Adrenal gland (tissue), 12 donors: ENCODE measurements around the gene NIPA2. TPM values are rescaled to one million over a fixed set of nuclear protein-coding genes. Genes with fewer than 3 reads are reported as not detected.

Experiments
- DNase-seq, 7 donors: peaks; one replicate each; pipeline ENCODE4 v3.0.0-alpha.2; 2019 to 2020
- H3K27ac ChIP-seq, 5 donors: fragments of 200-600 bp; sonication (generic) in 4 of 5; 1 replicate in 3 of 5; 2 replicates in 2 of 5; pipeline versions ENCODE4 v1.5.1 to v1.8.0; 2016 to 2020; ENCODE audit warnings: mild to moderate bottlenecking in 1 of 5
- H3K27me3 ChIP-seq: fragments of 200-600 bp; 2 replicates; pipeline ENCODE4 v1.8.0; 2021
- H3K36me3 ChIP-seq, 2 donors: fragments of 200-600 bp; replicated peaks in 1 of 2; 1 replicate in 1 of 2; 2 replicates in 1 of 2; pipeline versions ENCODE4 v1.5.1 to v1.8.0; 2018 to 2022
- H3K4me1 ChIP-seq, 2 donors: fragments of 200-600 bp; replicated peaks in 1 of 2; 1 replicate in 1 of 2; 2 replicates in 1 of 2; pipeline versions ENCODE4 v1.5.1 to v1.8.0; 2018 to 2021
- H3K4me3 ChIP-seq, 4 donors: fragments of 200-600 bp; sonication (generic) in 3 of 4; one replicate each; pipeline ENCODE4 v1.5.1; 2016 to 2018
- H3K9me3 ChIP-seq, 3 donors: fragments of 200-600 bp; sonication (generic) in 1 of 3; replicated peaks in 1 of 3; 1 replicate in 2 of 3; 2 replicates in 1 of 3; pipeline versions ENCODE4 v1.5.1 to v1.8.0; 2016 to 2021
- POLR2A ChIP-seq, 2 donors: fragments of 450-650 bp; IDR thresholded peaks; one replicate each; pipeline ENCODE4 v1.6.1; 2017; ENCODE audit warnings: antibody characterized with exemption in 2 of 2, mild to moderate bottlenecking in 2 of 2, moderate library complexity in 1 of 2
- WGBS, 4 donors: extraction: QIAGEN DNeasy Blood & Tissue Kit in 2 of 4; methylation state at CpG; one replicate each; pipeline versions ENCODE4 v1.1.5 to v1.1.7; 2013 to 2017; 5-methylcytosine and 5-hydroxymethylcytosine counted together
- intact Hi-C, 2 donors: fragments of 100-400 bp; cut with DNase I; formaldehyde crosslinking; loops; one replicate each; pipeline versions ENCODE4 v1.14.1 to v1.15.0; 2022 to 2023
- polyA plus RNA-seq, 3 donors: library from polyadenylated mRNA; stranded (reverse); fragments of 200-250 nt in 2 of 3; fragments of 350-450 nt in 1 of 3; fragmentation: Illumina TruSeq in 1 of 3; extraction: RNeasy Lipid Tissue Mini Kit (QIAGEN cat#74804) in 1 of 3; gene quantifications; one replicate each; pipeline ENCODE4 v1.2.3, GENCODE V29; 2013 to 2014
- total RNA-seq, 9 donors: library from RNA; depleted of rRNA in 4 of 9; stranded (reverse); fragments of >200 nt in 4 of 9; fragments of 120-200 nt in 1 of 9; fragmentation: NEBNext Ultra II Directional in 1 of 9; extraction: Animal tissue kit (Norgen Biotek cat#: 25700) in 1 of 9; gene quantifications; one replicate each; pipeline versions ENCODE4 v1.1.0 to v1.2.4, GENCODE V29; 2013 to 2023
- TF ChIP-seq, protein P1 (sequence below), 6 experiments: fragments of 450-650 bp in 4 of 6; fragments of 200-600 bp in 2 of 6; sonication (generic) in 1 of 6; IDR thresholded peaks; 1 replicate in 5 of 6; 2 replicates in 1 of 6; pipeline versions ENCODE4 v1.5.1 to v1.8.0; 2016 to 2021; ENCODE audit warnings: antibody characterized with exemption in 6 of 6, mild to moderate bottlenecking in 2 of 6, moderate library complexity in 1 of 6
- donor health status: healthy with polysubstance abuse.
- donor health status: Bipolar disorder and iron deficiency.
- donor health status: DM: yes; HTN: yes; CAD: no.
- donor health status: DM: no; HTN: no; CAD: no.
- donor health status: DM: no; HTN: no; CAD: no.
- donor health status: DM: yes; HTN: yes; CAD: no.

NIPA2 gene
- total and polyA plus RNA-seq, 12 donors = 10.5 to 77.4 (median 60.2) TPM

DNA sequence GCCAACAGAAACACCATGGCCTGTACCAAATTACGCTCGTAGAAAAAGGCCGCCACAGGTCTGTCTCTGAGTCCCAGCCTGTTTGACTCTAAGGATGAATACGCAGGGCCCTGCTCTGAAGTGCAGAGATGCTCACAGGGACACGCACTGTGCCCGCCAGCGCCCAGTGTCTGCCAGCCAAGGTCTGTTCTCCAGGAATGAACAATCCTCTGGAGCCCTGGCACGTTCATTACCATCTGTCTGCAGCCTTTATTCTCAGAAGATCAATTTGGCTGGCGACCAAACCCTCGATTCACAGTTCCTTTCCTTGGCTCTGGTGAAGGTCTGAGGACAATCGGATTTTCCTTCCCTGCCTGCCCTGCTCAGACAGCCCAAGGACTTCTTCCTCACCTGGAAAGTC is 66.3 kb downstream of the NIPA2 start:
- H3K9me3 ChIP-seq = no peaks in the 10 kb centered on the region
- H3K27me3 ChIP-seq = no peaks in the 10 kb centered on the region
- WGBS, 4 donors = 64 to 81% (median 71%) methylated on average over 6 to 11 of the region's 11 CpGs
- TF ChIP-seq, protein P1, sequence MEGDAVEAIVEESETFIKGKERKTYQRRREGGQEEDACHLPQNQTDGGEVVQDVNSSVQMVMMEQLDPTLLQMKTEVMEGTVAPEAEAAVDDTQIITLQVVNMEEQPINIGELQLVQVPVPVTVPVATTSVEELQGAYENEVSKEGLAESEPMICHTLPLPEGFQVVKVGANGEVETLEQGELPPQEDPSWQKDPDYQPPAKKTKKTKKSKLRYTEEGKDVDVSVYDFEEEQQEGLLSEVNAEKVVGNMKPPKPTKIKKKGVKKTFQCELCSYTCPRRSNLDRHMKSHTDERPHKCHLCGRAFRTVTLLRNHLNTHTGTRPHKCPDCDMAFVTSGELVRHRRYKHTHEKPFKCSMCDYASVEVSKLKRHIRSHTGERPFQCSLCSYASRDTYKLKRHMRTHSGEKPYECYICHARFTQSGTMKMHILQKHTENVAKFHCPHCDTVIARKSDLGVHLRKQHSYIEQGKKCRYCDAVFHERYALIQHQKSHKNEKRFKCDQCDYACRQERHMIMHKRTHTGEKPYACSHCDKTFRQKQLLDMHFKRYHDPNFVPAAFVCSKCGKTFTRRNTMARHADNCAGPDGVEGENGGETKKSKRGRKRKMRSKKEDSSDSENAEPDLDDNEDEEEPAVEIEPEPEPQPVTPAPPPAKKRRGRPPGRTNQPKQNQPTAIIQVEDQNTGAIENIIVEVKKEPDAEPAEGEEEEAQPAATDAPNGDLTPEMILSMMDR (IDR thresholded peaks at IDR 0.05) = no peak
- TF ChIP-seq POLR2A (IDR thresholded peaks at IDR 0.05) = no peak
- no peak overlapping the region for H3K4me3 ChIP-seq
- intact Hi-C loops = no loop called here
- DNase-seq = peak in 6 of 7 donors; percentile 54 to 65 (median 58)
- no peak overlapping the region for H3K27ac ChIP-seq
- H3K4me1 ChIP-seq = no peaks in the 10 kb centered on the region
- H3K36me3 ChIP-seq = peaks cover 0 to 57% of the 10 kb centered on the region in 2 donors

DNA sequence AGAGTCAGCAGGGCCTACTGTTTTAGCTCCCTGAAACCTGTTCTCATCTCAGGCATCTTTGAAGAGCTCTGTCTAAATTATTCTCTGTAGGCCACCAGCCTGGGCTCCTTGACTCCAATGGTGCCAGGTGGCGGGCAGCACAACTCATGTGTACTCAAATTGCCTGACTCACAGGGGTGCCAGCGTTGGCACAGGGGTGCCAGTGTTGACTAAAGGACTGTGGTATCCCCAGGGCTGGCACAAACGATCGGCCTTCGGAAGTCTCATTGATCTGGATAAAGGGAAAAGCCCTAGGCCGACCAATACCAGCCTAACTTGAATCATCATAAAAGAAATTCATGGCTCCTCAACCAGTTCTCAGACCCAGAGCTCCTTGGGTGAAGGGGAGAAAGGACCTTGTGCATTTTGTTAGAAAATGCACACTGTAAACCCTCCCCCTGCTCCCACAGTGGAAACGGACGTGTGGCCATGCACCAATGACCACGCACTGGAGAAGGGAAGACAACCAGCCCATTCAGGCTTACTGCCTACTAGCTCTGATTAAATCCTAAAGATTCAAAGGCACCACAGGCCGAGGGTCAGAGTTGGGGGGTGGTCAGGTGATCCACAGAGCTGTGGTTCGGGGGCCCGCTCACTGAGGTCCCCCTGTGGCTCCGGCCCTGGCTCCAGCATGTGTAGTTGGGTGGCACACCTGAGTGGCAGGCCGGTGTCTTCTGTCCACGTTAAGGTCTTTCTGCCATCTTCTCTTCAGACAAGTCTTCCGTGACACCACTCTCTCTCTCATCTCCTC is 68.9 kb downstream of the NIPA2 start:
- Histone ChIP-seq H3K27me3 (no peaks in the 10 kb centered on the region), H3K9me3 (no peaks in the 10 kb centered on the region), H3K27ac (no peak overlapping the region), H3K36me3 (peaks cover 0 to 73% of the 10 kb centered on the region in 2 donors), H3K4me1 (no peaks in the 10 kb centered on the region), H3K4me3 (no peak overlapping the region)
- TF ChIP-seq, protein P1 (IDR thresholded peaks at IDR 0.05) = no peak
- TF ChIP-seq POLR2A (IDR thresholded peaks at IDR 0.05) = no peak
- DNase-seq = no peak
- WGBS, 4 donors = 90 to 97% (median 93%) methylated on average over 13 to 16 of the region's 16 CpGs
- intact Hi-C loops = no loop called here

DNA sequence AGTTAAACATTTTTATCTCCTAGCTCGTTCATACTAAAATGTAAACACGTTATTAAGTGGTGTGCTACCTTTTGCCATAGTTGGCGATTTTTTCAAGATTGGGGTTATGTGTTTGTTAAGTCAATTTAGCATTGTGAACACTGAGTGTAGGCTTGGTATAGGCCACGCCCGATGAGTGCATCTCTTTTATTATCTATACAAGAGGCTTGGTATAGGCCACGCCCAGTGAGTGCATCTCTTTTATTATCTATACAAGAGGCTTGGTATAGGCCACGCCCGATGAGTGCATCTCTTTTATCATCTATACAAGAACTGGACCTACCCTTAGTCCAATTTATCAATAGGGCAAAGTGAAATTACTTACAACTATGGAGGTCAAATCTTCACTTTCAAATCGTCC is 70.4 kb downstream of the NIPA2 start:
- DNase-seq = no peak
- Histone ChIP-seq H3K4me1 (no peaks in the 10 kb centered on the region), H3K4me3 (no peak overlapping the region), H3K27ac (no peak overlapping the region), H3K27me3 (no peaks in the 10 kb centered on the region), H3K9me3 (no peaks in the 10 kb centered on the region), H3K36me3 (peaks cover 0 to 71% of the 10 kb centered on the region in 2 donors)
- WGBS, 4 donors = 93 to 98% (median 94%) methylated on average over 9 of the region's 9 CpGs
- TF ChIP-seq, protein P1 (IDR thresholded peaks at IDR 0.05) = no peak
- TF ChIP-seq POLR2A (IDR thresholded peaks at IDR 0.05) = no peak
- intact Hi-C loops = no loop called here

DNA sequence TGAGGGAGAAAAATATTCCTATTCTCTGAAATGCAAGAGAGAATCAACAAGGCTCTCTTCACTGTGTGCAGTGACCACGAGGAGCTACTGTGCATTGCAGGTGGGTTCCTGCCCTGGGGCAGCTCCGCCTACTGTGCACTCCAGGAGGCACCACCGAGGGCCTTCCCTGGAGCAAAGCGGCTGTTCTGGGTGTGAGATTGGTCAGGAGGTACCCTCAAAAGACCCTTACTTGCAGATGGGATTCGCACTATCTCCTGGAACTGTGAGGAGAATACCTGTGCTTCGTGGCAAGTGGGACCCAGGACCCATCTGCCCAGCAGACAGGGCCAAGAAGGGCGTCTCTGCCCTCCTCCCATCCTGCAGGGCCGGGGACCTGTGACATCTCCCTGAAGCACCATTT is 72.8 kb downstream of the NIPA2 start:
- H3K4me1 ChIP-seq = no peaks in the 10 kb centered on the region
- no peak overlapping the region for H3K4me3 ChIP-seq
- H3K27ac ChIP-seq = no peak overlapping the region
- no peaks in the 10 kb centered on the region for H3K9me3 ChIP-seq
- H3K36me3 ChIP-seq = peaks cover 0 to 89% of the 10 kb centered on the region in 2 donors
- TF ChIP-seq POLR2A (IDR thresholded peaks at IDR 0.05) = no peak
- TF ChIP-seq, protein P1 (IDR thresholded peaks at IDR 0.05) = no peak
- H3K27me3 ChIP-seq = no peaks in the 10 kb centered on the region
- WGBS, 4 donors = 91 to 93% (median 92%) methylated on average over 8 of the region's 8 CpGs
- intact Hi-C loops = no loop called here
- DNase-seq = no peak
